WTC11 (cell line): ENCODE data around the gene STK25. TPM values are rescaled to one million over a fixed set of nuclear protein-coding genes. Genes with fewer than 3 reads are reported as not detected.

Experiments
- ATAC-seq: fragments of 200-7000 bp; cut with Tn5 transposase; 2 replicates; pipeline ENCODE4 v1.10.0; 2021; ENCODE audit warnings: mild to moderate bottlenecking, moderate library complexity
- CTCF ChIA-PET: fragments of 300-600 bp; sonication (Branson Sonifier 250); formaldehyde crosslinking; loops from one replicate; lab custom pipeline; 2021; ENCODE audit warnings: antibody characterized with exemption; lab: Charles Lee
- POLR2A ChIA-PET: fragments of 350-600 bp; sonication (Branson Sonifier 250); formaldehyde crosslinking; loops from one replicate; lab custom pipeline; 2021; ENCODE audit warnings: antibody characterized with exemption; lab: Charles Lee
- DNase-seq: peaks from one replicate; pipeline ENCODE4 v3.0.0; 2021; ENCODE audit warnings: low spot score
- H3K27ac Mint-ChIP-seq: 2 replicates; pipeline ENCODE4 v1.8.0; 2021; ENCODE audit warnings: mixed read lengths
- H3K27me3 Mint-ChIP-seq: 2 replicates; pipeline ENCODE4 v1.8.0; 2021; ENCODE audit warnings: low read depth, mild to moderate bottlenecking, moderate library complexity, mixed read lengths
- H3K36me3 Mint-ChIP-seq: 2 replicates; pipeline ENCODE4 v1.8.0; 2021; ENCODE audit warnings: mixed read lengths
- H3K4me1 Mint-ChIP-seq: 2 replicates; pipeline ENCODE4 v1.8.0; 2022; ENCODE audit warnings: mixed read lengths
- H3K4me3 Mint-ChIP-seq: 2 replicates; pipeline ENCODE4 v1.8.0; 2021; ENCODE audit warnings: mild to moderate bottlenecking, moderate library complexity, mixed read lengths
- H3K9me3 Mint-ChIP-seq: 2 replicates; pipeline ENCODE4 v1.8.0; 2021; ENCODE audit warnings: mixed read lengths
- JAZF1 ChIP-seq: fragments of 250-450 bp; sonication (Bioruptor Pico); IDR thresholded peaks from 2 replicates; pipeline ENCODE4 v1.9.0; 2021; ENCODE audit warnings: moderate library complexity, mild to moderate bottlenecking, inconsistent platforms
- KAT7 ChIP-seq: sonication (generic); formaldehyde crosslinking; IDR thresholded peaks from 2 replicates; pipeline ENCODE4 v1.8.1; 2023; ENCODE audit warnings: missing genetic modification reagents, mild to moderate bottlenecking, borderline replicate concordance
- ZBTB21 ChIP-seq: sonication (generic); formaldehyde crosslinking; IDR thresholded peaks from 2 replicates; pipeline ENCODE4 v1.8.1; 2023; ENCODE audit warnings: mild to moderate bottlenecking, missing genetic modification reagents, borderline replicate concordance
- ZNF121 ChIP-seq: sonication (generic); formaldehyde crosslinking; IDR thresholded peaks from 2 replicates; pipeline ENCODE4 v1.8.0; 2023; ENCODE audit warnings: missing genetic modification reagents
- ZNF263 ChIP-seq: sonication (generic); formaldehyde crosslinking; IDR thresholded peaks from 2 replicates; pipeline ENCODE4 v1.8.1; 2022; ENCODE audit warnings: low read depth, mild to moderate bottlenecking, moderate library complexity, missing genetic modification reagents
- ZNF396 ChIP-seq: fragments of 250-450 bp; sonication (Bioruptor Pico); IDR thresholded peaks from 2 replicates; pipeline ENCODE4 v1.8.0; 2021; ENCODE audit warnings: mild to moderate bottlenecking, moderate library complexity, borderline replicate concordance
- ZNF416 ChIP-seq: fragments of 250-450 bp; sonication (Bioruptor Pico); IDR thresholded peaks from 2 replicates; pipeline ENCODE4 v1.9.0; 2021; ENCODE audit warnings: mild to moderate bottlenecking, inconsistent platforms
- ZNF423 ChIP-seq: fragments of 250-450 bp; sonication (Bioruptor Pico); IDR thresholded peaks from 2 replicates; pipeline ENCODE4 v2.1.2; 2022; ENCODE audit warnings: mild to moderate bottlenecking, moderate library complexity
- total RNA-seq: library from RNA; stranded (reverse); gene quantifications from 3 replicates; pipeline ENCODE4 v1.2.3, GENCODE V29; 2021
- TF ChIP-seq, protein P1 (sequence below): sonication (generic); formaldehyde crosslinking; IDR thresholded peaks from 2 replicates; pipeline ENCODE4 v1.8.1; 2023; ENCODE audit warnings: mild to moderate bottlenecking, missing genetic modification reagents, borderline replicate concordance
- TF ChIP-seq, protein P2 (sequence below): sonication (generic); formaldehyde crosslinking; IDR thresholded peaks from 2 replicates; pipeline ENCODE4 v1.8.0; 2022; ENCODE audit warnings: mild to moderate bottlenecking, missing genetic modification reagents
- TF ChIP-seq, protein P3 (sequence below): sonication (generic); formaldehyde crosslinking; IDR thresholded peaks from 2 replicates; pipeline ENCODE4 v1.8.1; 2022; ENCODE audit warnings: mild to moderate bottlenecking, moderate library complexity, missing genetic modification reagents

The STK25 gene
- total RNA-seq, 1 experiment from 2014 or later: 232 TPM

DNA sequence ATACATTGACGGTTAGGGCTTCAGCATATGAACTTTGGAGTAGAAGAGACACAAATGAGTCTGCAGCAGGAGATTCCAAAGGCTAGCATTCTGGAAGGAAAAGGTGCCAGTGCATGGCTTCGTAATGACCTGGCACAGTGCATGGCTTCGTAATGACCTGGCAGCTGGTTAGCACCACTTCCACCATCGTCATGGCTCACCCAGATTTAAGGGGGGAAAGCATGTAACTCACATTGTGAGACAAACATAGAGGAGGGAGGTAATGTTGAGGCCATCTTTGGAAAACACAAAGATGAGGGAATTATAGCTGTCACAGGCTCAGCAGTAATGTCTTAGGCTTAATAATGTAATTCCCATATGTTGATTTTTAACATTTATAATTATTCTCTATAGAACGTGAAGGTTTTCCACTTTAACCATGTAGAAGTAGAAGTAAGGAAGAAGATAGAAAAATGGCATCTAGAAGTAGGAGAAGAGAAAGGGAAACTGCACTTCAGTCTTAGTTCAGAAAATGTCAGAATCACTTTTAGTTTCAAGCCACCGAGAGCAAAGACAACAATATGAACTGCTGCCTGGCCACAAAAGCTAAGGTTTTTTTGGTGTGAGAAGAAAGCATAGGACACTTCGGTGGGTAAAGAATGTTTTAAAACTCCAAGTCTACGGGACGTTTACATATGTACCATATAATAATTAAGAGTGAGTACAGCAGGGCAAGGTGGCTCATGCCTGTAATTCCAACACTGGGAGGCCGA, 6.8 kb upstream of the STK25 start:
- H3K36me3 Mint-ChIP-seq: peaks cover 6% of the 10 kb centered on the region; the same call in 1 of the 2 replicates
- no peak overlapping the region for H3K27ac Mint-ChIP-seq
- no peak overlapping the region for H3K4me3 Mint-ChIP-seq
- ATAC-seq: no peak
- ChIA-PET POLR2A (no interaction called here), CTCF (interaction anchor here (0.8 to 1.1 kb wide), 2 partner anchors 80 to 83 kb away, joined by 3 to 4 read pairs; no protein-coding TSS in a partner anchor)
- no peaks in the 10 kb centered on the region; the same call in 1 of the 2 replicates for H3K4me1 Mint-ChIP-seq
- H3K9me3 Mint-ChIP-seq: peaks cover 11% of the 10 kb centered on the region
- H3K27me3 Mint-ChIP-seq: peaks cover 12% of the 10 kb centered on the region
- TF ChIP-seq, protein P1, sequence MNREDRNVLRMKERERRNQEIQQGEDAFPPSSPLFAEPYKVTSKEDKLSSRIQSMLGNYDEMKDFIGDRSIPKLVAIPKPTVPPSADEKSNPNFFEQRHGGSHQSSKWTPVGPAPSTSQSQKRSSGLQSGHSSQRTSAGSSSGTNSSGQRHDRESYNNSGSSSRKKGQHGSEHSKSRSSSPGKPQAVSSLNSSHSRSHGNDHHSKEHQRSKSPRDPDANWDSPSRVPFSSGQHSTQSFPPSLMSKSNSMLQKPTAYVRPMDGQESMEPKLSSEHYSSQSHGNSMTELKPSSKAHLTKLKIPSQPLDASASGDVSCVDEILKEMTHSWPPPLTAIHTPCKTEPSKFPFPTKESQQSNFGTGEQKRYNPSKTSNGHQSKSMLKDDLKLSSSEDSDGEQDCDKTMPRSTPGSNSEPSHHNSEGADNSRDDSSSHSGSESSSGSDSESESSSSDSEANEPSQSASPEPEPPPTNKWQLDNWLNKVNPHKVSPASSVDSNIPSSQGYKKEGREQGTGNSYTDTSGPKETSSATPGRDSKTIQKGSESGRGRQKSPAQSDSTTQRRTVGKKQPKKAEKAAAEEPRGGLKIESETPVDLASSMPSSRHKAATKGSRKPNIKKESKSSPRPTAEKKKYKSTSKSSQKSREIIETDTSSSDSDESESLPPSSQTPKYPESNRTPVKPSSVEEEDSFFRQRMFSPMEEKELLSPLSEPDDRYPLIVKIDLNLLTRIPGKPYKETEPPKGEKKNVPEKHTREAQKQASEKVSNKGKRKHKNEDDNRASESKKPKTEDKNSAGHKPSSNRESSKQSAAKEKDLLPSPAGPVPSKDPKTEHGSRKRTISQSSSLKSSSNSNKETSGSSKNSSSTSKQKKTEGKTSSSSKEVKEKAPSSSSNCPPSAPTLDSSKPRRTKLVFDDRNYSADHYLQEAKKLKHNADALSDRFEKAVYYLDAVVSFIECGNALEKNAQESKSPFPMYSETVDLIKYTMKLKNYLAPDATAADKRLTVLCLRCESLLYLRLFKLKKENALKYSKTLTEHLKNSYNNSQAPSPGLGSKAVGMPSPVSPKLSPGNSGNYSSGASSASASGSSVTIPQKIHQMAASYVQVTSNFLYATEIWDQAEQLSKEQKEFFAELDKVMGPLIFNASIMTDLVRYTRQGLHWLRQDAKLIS (CRISPR knock-in tag): no peak
- no peak for TF ChIP-seq ZBTB21
- TF ChIP-seq, protein P2, sequence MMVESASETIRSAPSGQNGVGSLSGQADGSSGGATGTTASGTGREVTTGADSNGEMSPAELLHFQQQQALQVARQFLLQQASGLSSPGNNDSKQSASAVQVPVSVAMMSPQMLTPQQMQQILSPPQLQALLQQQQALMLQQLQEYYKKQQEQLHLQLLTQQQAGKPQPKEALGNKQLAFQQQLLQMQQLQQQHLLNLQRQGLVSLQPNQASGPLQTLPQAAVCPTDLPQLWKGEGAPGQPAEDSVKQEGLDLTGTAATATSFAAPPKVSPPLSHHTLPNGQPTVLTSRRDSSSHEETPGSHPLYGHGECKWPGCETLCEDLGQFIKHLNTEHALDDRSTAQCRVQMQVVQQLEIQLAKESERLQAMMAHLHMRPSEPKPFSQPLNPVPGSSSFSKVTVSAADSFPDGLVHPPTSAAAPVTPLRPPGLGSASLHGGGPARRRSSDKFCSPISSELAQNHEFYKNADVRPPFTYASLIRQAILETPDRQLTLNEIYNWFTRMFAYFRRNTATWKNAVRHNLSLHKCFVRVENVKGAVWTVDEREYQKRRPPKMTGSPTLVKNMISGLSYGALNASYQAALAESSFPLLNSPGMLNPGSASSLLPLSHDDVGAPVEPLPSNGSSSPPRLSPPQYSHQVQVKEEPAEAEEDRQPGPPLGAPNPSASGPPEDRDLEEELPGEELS: no peak
- no peak for TF ChIP-seq ZNF121
- no peak for TF ChIP-seq ZNF423
- no peak for TF ChIP-seq ZNF396 (CRISPR knock-in tag)
- TF ChIP-seq, all 79 proteins: peak for 0
- DNase-seq: no peak

DNA sequence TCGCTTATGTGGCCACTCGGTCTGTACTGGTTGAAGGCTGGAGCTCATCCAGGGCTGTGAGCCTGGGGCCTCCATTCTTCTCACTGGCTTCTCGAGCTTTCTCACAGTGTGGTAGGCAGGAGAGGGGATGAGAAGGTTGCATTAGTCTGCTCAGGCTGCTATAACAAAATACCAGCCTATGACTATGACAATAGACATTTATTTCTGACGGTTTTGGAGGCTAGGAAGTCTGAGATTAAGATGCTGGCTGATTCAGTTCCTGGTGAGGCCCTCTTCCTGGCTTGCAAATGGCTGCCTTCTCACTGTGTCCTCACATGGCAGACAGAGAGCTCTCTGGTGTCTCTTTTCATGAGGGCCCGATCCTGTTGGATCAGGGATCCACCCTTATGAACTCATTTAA, 6.2 kb upstream of the STK25 start:
- POLR2A ChIA-PET: no interaction called here
- H3K4me3 Mint-ChIP-seq: no peak overlapping the region
- H3K4me1 Mint-ChIP-seq: peaks cover 3% of the 10 kb centered on the region
- H3K9me3 Mint-ChIP-seq: peaks cover 11% of the 10 kb centered on the region
- ATAC-seq: no peak
- no peak for DNase-seq
- no peak for TF ChIP-seq JAZF1 (CRISPR knock-in tag)
- TF ChIP-seq KAT7 (CRISPR knock-in tag): no peak
- no peak for TF ChIP-seq ZNF263 (CRISPR knock-in tag)
- TF ChIP-seq ZNF416 (CRISPR knock-in tag): no peak
- H3K27me3 Mint-ChIP-seq: peaks cover 18% of the 10 kb centered on the region
- H3K36me3 Mint-ChIP-seq: peaks cover 6% of the 10 kb centered on the region; the same call in 1 of the 2 replicates
- H3K27ac Mint-ChIP-seq: no peak overlapping the region
- CTCF ChIA-PET: no interaction called here

DNA sequence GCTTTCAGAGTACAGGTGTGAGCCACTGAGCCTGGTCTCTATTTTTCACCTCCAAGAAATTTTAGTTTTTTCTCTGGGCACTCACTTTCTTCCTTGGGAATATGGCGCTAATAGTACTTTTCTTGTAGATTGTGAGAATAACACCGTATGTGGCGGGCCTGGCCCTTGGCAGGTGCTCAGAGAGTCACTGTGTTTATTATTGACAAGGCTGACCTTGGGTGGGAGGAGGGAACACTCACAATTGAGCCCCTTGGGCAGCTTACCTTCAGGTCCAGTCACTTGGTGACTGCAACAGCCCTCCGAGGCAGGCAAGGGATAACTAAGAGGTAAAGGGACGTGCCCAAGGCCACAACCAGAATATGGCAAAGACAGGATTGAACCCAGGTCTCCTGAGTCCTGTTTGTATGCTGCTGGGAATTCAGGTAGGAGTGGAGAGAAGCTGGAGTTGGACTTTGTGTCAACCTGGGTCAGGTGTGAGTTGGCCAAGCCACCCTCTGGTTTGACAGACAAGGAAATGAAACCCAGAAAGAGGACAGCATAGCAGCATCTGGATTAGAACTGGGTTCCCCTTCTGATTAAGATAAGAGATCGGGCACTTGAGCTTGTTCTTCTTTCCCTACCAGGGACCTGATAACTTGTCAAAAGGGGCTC, 2.8 kb upstream of the STK25 start:
- CTCF ChIA-PET: no interaction called here
- H3K27me3 Mint-ChIP-seq: peaks cover 24% of the 10 kb centered on the region
- H3K4me1 Mint-ChIP-seq: peaks cover 14% of the 10 kb centered on the region
- DNase-seq (no peak), ATAC-seq (no peak)
- 0 out of 2 replicates have a peak, but pooled peaks cover 3% of the 10 kb centered on the region for H3K9me3 Mint-ChIP-seq
- H3K27ac Mint-ChIP-seq: no peak overlapping the region
- no peaks in the 10 kb centered on the region for H3K36me3 Mint-ChIP-seq
- POLR2A ChIA-PET: no interaction called here
- TF ChIP-seq, protein P3, sequence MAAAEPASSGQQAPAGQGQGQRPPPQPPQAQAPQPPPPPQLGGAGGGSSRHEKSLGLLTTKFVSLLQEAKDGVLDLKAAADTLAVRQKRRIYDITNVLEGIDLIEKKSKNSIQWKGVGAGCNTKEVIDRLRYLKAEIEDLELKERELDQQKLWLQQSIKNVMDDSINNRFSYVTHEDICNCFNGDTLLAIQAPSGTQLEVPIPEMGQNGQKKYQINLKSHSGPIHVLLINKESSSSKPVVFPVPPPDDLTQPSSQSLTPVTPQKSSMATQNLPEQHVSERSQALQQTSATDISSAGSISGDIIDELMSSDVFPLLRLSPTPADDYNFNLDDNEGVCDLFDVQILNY (CRISPR knock-in tag): no peak
- H3K4me3 Mint-ChIP-seq: no peak overlapping the region
